Measurements from ENCODE around the gene OPRM1.

DNA sequence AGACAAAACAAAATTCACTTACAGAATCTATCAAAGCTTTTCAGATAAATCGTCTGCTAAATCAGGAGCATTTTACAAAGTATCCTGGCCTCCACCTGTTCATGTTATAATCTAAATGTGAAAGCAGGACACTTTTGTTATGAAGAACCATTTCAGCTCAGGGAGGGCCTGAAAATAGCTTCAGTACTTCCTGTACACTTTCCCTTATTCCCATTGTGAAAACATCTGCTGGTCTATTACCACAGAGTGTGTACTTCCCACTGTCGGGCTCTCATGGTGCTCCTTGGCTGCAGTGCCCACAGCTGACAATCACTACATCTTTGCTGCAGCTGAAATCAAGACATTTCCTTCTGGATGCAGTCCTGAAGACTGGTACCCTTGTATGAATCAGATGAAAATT, 128.1 kb downstream of the OPRM1 start:
- TF ChIP-seq GATA3 (IDR thresholded peaks at IDR 0.05; ENCODE audit: low read depth, low read length) (no peak), GATA2 (IDR thresholded peaks at IDR 0.05; ENCODE audit: low read depth, low read length) (no peak)

Measured in SH-SY5Y (cell line).